Measurements from ENCODE around the gene NFX1. TPM values are rescaled to one million over a fixed set of nuclear protein-coding genes. Genes with fewer than 3 reads are reported as not detected.
"Not testable (repeated sequence)": the region's sequence is repeated elsewhere in the genome, so short reads cannot be mapped to it uniquely, and the experiment has no call there.

The NFX1 gene
- total and polyA plus RNA-seq, 4 donors = 24.1 to 30.4 (median 27.7) TPM

DNA sequence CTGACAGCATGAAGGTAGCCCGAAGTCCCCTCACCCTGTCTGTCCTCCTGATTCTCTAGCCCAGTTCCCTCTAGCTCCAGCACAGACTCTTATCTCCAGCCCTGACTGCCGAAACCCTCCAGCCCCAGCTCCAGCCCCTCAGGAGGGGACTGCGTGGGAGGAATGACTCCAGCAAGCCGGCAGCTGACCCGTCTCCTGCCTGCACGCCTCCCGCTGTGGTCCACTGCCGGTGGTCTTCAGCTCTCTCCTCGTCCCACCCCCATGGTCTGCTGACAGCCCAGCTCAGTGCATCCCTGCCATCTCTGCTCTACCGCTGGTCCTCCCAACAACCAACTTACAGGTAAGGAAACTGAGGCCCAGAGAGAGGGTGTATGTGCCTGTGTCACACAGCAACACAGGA lies 111.5 kb downstream of the NFX1 start:
- not testable (repeated sequence) for H3K4me1 ChIP-seq (ENCODE audit: control insufficient read depth, insufficient read depth, low read length); H3K9me3 ChIP-seq (ENCODE audit: control insufficient read depth, insufficient read depth, low read length); H3K4me3 ChIP-seq (ENCODE audit: low read depth, low read length); DNase-seq (ENCODE audit: low read depth in 4 of 6, low spot score in 6 of 6); H3K27me3 ChIP-seq (ENCODE audit: control insufficient read depth, insufficient read depth, low read length); H3K27ac ChIP-seq (ENCODE audit: low read depth, low read length); H3K36me3 ChIP-seq (ENCODE audit: control insufficient read depth, insufficient read depth, low read length)
- 61% methylated on average over 7 of the region's 10 CpGs for WGBS (ENCODE audit: insufficient coverage)

- WGBS (ENCODE audit: insufficient coverage) = 71% methylated on average over 5 of the region's 10 CpGs
- not testable (repeated sequence) for H3K27ac ChIP-seq (ENCODE audit: low read depth, low read length); H3K4me3 ChIP-seq (ENCODE audit: low read depth, low read length); H3K9me3 ChIP-seq (ENCODE audit: control insufficient read depth, insufficient read depth, low read length); H3K4me1 ChIP-seq (ENCODE audit: control insufficient read depth, insufficient read depth, low read length); H3K36me3 ChIP-seq (ENCODE audit: control insufficient read depth, insufficient read depth, low read length); H3K27me3 ChIP-seq (ENCODE audit: control insufficient read depth, insufficient read depth, low read length); DNase-seq (ENCODE audit: low read depth in 4 of 6, low spot score in 6 of 6)
Observed at GRCh38 chr9:33402371-33402770, 112.1 kb downstream of the NFX1 start, which contains the start of gene AQP7. AQP7 (minus strand) TSS chr9:33402568; CDS start chr9:33401262, 1,306 bp downstream.

DNA sequence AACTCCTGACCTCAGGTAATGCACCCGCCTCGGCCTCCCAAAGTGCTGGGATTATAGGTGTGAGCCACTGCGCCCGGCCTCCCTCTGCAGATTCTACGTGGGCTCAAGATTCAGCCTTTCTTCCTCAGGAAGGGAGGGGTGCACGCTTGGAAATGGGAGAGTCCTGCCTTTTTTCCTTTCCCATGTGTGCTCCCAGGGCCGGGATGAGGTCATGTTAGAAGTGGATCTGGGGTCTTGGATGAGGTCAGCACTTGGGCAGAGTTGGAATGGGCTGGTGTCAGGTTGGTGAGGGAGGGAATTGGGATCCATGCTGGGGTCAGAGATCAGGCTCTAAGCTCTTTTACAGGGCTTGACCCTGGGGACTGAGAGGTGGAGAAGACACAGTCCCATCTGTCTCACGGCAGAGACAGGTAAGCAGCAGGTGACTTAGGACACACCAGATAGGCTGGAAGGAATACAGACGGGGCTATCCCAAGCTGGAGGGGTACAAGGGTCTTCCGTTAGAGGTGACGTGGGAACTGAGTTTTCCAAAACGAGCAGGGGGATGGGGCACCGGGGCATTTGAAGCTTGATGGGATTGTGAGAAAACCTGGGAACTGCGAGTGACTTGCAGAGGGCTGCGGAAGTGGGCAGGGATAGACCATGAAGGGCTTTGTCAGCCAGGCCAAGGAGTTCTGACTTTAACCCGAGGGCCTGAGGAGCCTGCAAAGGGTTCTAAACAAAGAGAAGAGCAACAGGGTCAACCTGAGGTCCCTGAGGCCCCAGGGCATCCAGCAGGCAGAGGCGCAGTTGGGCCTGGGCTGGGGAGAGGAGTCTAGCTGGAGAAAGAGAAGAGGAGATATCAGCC lies 113.8 kb downstream of the NFX1 start:
- no peak for DNase-seq (ENCODE audit: low read depth in 4 of 6, low spot score in 6 of 6)
- Histone ChIP-seq H3K4me3 (ENCODE audit: low read depth, low read length) (no peak overlapping the region), H3K27me3 (ENCODE audit: control insufficient read depth, insufficient read depth, low read length) (no peaks in the 10 kb centered on the region), H3K9me3 (ENCODE audit: control insufficient read depth, insufficient read depth, low read length) (no peaks in the 10 kb centered on the region), H3K27ac (ENCODE audit: low read depth, low read length) (no peak overlapping the region), H3K36me3 (ENCODE audit: control insufficient read depth, insufficient read depth, low read length) (no peaks in the 10 kb centered on the region), H3K4me1 (ENCODE audit: control insufficient read depth, insufficient read depth, low read length) (peaks cover 2% of the 10 kb centered on the region)
- WGBS (ENCODE audit: insufficient coverage) = 82% methylated on average over 16 of the region's 17 CpGs

DNA sequence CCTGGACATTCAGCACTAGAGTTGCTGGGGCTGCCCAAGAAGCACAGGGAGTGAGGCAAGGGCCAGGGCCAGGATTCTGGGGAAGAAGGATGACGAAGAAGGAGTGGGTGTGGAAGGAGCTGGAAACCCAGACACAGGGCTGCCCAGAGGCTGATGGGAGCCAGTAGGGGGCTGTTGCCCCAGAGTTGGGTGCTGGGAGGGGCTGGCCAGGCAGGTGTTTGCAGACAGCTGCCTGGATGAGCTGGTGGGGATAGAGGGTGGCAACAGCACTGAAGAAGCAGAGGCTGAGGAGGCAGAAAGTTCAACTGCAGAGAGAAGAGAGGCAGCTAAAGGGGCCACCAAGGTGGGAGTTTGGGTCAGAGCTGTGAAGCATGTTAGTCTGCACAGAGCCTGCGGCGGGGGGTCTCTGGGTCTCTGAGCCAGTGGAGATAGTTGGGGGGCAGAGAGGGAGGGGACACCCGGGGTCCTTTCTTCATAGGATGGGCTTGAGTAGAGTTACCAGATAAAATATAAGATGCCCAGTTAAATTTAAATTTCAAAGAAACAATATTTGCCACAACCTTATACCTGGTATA lies 114.6 kb downstream of the NFX1 start:
- Histone ChIP-seq H3K9me3 (ENCODE audit: control insufficient read depth, insufficient read depth, low read length) (no peaks in the 10 kb centered on the region), H3K27me3 (ENCODE audit: control insufficient read depth, insufficient read depth, low read length) (no peaks in the 10 kb centered on the region), H3K4me3 (ENCODE audit: low read depth, low read length) (no peak overlapping the region), H3K4me1 (ENCODE audit: control insufficient read depth, insufficient read depth, low read length) (peaks cover 2% of the 10 kb centered on the region), H3K36me3 (ENCODE audit: control insufficient read depth, insufficient read depth, low read length) (no peaks in the 10 kb centered on the region), H3K27ac (ENCODE audit: low read depth, low read length) (no peak overlapping the region)
- WGBS (ENCODE audit: insufficient coverage) = 83% methylated on average over 1 of the region's 4 CpGs
- DNase-seq (ENCODE audit: low read depth in 4 of 6, low spot score in 6 of 6) = no peak

GRCh38 chr9:33407061-33407460 lies 116.7 kb downstream of the NFX1 start:
- 100% methylated on average over 1 of the region's 3 CpGs for WGBS (ENCODE audit: insufficient coverage)
- H3K9me3 ChIP-seq (ENCODE audit: control insufficient read depth, insufficient read depth, low read length) = no peaks in the 10 kb centered on the region
- peaks cover 2% of the 10 kb centered on the region for H3K4me1 ChIP-seq (ENCODE audit: control insufficient read depth, insufficient read depth, low read length)
- DNase-seq (ENCODE audit: low read depth in 4 of 6, low spot score in 6 of 6) = no peak
- no peak overlapping the region for H3K4me3 ChIP-seq (ENCODE audit: low read depth, low read length)
- no peaks in the 10 kb centered on the region for H3K27me3 ChIP-seq (ENCODE audit: control insufficient read depth, insufficient read depth, low read length)
- H3K27ac ChIP-seq (ENCODE audit: low read depth, low read length) = no peak overlapping the region
- no peaks in the 10 kb centered on the region for H3K36me3 ChIP-seq (ENCODE audit: control insufficient read depth, insufficient read depth, low read length)

DNA sequence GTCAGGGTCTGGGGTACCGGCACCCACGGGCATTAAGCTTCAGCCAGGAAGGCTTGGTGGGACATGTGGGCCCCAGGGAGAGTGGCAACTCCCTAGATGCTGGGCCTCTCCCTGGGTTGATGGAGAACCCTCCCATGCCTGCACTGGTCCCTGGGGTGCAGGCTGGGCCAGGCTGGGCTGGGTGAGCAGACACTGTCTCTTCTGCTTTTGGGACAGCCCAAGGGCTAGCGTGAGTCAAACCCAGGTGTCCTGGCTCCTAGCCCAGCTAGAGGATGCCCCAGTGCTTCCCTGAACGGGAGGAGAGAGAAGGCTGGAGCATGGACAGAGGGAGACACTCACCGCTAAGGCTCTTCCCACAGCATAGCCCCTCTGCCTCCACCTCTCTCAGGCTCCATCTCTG lies 117.8 kb downstream of the NFX1 start:
- 77% methylated on average over 5 of the region's 5 CpGs for WGBS (ENCODE audit: insufficient coverage)
- no peaks in the 10 kb centered on the region for H3K36me3 ChIP-seq (ENCODE audit: control insufficient read depth, insufficient read depth, low read length)
- no peaks in the 10 kb centered on the region for H3K4me1 ChIP-seq (ENCODE audit: control insufficient read depth, insufficient read depth, low read length)
- DNase-seq (ENCODE audit: low read depth in 4 of 6, low spot score in 6 of 6) = no peak
- H3K9me3 ChIP-seq (ENCODE audit: control insufficient read depth, insufficient read depth, low read length) = no peaks in the 10 kb centered on the region
- no peak overlapping the region for H3K4me3 ChIP-seq (ENCODE audit: low read depth, low read length)
- no peaks in the 10 kb centered on the region for H3K27me3 ChIP-seq (ENCODE audit: control insufficient read depth, insufficient read depth, low read length)
- H3K27ac ChIP-seq (ENCODE audit: low read depth, low read length) = no peak overlapping the region

DNA sequence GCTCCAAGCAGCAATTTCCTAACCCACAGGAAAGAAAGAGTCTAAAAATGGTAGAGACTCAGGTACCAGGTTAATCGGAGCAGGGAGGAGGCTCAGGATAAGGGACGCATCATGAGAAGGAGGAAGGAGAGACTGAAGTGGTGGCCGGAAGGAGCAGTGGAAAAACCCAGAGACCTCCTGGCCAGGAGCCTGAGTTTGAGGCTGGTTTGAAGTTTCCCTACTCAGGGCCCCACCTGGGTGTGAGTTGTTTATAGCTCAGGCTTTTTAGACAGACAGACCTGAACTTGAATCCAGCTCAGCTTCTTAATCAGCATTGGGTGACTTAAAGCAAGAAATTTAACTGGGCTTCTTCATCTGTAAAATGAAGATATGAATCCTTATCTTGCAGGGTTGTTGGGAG lies 124.0 kb downstream of the NFX1 start:
- H3K36me3 ChIP-seq (ENCODE audit: control insufficient read depth, insufficient read depth, low read length) = no peaks in the 10 kb centered on the region
- no peaks in the 10 kb centered on the region for H3K27me3 ChIP-seq (ENCODE audit: control insufficient read depth, insufficient read depth, low read length)
- 90% methylated on average over 3 of the region's 3 CpGs for WGBS (ENCODE audit: insufficient coverage)

GRCh38 chr9:33414889-33415500 lies 124.7 kb downstream of the NFX1 start:
- no peaks in the 10 kb centered on the region for H3K9me3 ChIP-seq (ENCODE audit: control insufficient read depth, insufficient read depth, low read length)
- no peaks in the 10 kb centered on the region for H3K4me1 ChIP-seq (ENCODE audit: control insufficient read depth, insufficient read depth, low read length)
- H3K4me3 ChIP-seq (ENCODE audit: low read depth, low read length) = no peak overlapping the region
- 75% methylated on average over 10 of the region's 13 CpGs for WGBS (ENCODE audit: insufficient coverage)
- no peaks in the 10 kb centered on the region for H3K27me3 ChIP-seq (ENCODE audit: control insufficient read depth, insufficient read depth, low read length)
- no peak overlapping the region for H3K27ac ChIP-seq (ENCODE audit: low read depth, low read length)
- no peak for DNase-seq (ENCODE audit: low read depth in 4 of 6, low spot score in 6 of 6)
- no peaks in the 10 kb centered on the region for H3K36me3 ChIP-seq (ENCODE audit: control insufficient read depth, insufficient read depth, low read length)

More for the DNA sequence above, 124.0 kb downstream of the NFX1 start:
- Histone ChIP-seq H3K4me3 (ENCODE audit: low read depth, low read length) (no peak overlapping the region), H3K27ac (ENCODE audit: low read depth, low read length) (no peak overlapping the region), H3K9me3 (ENCODE audit: control insufficient read depth, insufficient read depth, low read length) (no peaks in the 10 kb centered on the region), H3K4me1 (ENCODE audit: control insufficient read depth, insufficient read depth, low read length) (no peaks in the 10 kb centered on the region)
- no peak for DNase-seq (ENCODE audit: low read depth in 4 of 6, low spot score in 6 of 6)

DNA sequence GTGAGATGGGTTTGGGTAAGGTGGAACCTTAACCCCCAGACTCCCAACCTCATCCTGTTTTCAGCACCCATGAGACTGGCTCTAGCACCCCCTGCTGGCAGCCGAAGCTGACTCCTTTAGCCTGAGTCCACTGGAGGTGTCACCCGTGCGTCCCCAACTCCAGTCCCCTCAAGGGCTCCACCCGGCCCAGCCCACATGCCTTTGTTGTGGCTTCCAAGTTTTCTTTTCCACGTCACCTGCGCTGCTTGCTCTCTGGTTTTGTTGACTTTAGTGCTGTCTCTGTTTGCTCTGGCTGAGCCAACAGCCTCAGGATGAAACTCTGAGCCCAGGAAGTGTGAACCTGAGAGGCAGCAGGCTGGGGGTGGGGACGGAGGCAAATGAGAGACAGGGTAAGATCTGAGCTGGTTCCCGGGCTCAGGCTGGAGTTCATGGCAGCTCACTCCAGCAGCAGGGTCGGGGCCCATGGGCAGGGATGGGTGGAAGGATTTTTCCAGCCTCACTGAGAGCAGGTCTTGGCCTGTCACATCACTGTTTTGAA lies 125.3 kb downstream of the NFX1 start:
- WGBS (ENCODE audit: insufficient coverage) = 31% methylated on average over 8 of the region's 9 CpGs

More for the DNA sequence above, 125.3 kb downstream of the NFX1 start:
- Histone ChIP-seq H3K4me1 (ENCODE audit: control insufficient read depth, insufficient read depth, low read length) (no peaks in the 10 kb centered on the region), H3K4me3 (ENCODE audit: low read depth, low read length) (no peak overlapping the region), H3K36me3 (ENCODE audit: control insufficient read depth, insufficient read depth, low read length) (no peaks in the 10 kb centered on the region), H3K27me3 (ENCODE audit: control insufficient read depth, insufficient read depth, low read length) (no peaks in the 10 kb centered on the region), H3K27ac (ENCODE audit: low read depth, low read length) (no peak overlapping the region), H3K9me3 (ENCODE audit: control insufficient read depth, insufficient read depth, low read length) (no peaks in the 10 kb centered on the region)
- DNase-seq (ENCODE audit: low read depth in 4 of 6, low spot score in 6 of 6) = peak in 3 of 6 donors; percentile 6 to 45 (median 16)

Data from spinal cord (tissue), 10 donors.